ENCODE results near the gene SCFD2. TPM values are rescaled to one million over a fixed set of nuclear protein-coding genes. Genes with fewer than 3 reads are reported as not detected.

Gene SCFD2
- polyA plus RNA-seq, 1 donor from 2014 or later = 5.0 TPM

- Histone ChIP-seq H3K9me2 (ENCODE audit: insufficient read depth, low read length) (no peaks in the 10 kb centered on the region), H3K79me2 (replicated peaks; ENCODE audit: insufficient read depth, low read length) (no peaks in the 10 kb centered on the region), H3K27ac (ENCODE audit: low read length) (no peak overlapping the region), H2AFZ (ENCODE audit: low read depth, low read length) (no peak overlapping the region), H3F3A (ENCODE audit: insufficient read depth, low read length, poor library complexity, severe bottlenecking) (no peaks in the 10 kb centered on the region), H3K36me3 (ENCODE audit: insufficient read depth, low read length) (no peaks in the 10 kb centered on the region), H3K9me3 (ENCODE audit: low read length) (no peaks in the 10 kb centered on the region), H3K27me3 (ENCODE audit: insufficient read depth, low read depth, low read length) (no peaks in the 10 kb centered on the region), H3K4me2 (ENCODE audit: low read length) (no peak overlapping the region), H3K9ac (ENCODE audit: low read length) (no peak overlapping the region), H4K20me1 (ENCODE audit: insufficient read depth) (no peaks in the 10 kb centered on the region), H3K4me3 (ENCODE audit: low read length) (no peak overlapping the region)
- TF ChIP-seq, protein P1, sequence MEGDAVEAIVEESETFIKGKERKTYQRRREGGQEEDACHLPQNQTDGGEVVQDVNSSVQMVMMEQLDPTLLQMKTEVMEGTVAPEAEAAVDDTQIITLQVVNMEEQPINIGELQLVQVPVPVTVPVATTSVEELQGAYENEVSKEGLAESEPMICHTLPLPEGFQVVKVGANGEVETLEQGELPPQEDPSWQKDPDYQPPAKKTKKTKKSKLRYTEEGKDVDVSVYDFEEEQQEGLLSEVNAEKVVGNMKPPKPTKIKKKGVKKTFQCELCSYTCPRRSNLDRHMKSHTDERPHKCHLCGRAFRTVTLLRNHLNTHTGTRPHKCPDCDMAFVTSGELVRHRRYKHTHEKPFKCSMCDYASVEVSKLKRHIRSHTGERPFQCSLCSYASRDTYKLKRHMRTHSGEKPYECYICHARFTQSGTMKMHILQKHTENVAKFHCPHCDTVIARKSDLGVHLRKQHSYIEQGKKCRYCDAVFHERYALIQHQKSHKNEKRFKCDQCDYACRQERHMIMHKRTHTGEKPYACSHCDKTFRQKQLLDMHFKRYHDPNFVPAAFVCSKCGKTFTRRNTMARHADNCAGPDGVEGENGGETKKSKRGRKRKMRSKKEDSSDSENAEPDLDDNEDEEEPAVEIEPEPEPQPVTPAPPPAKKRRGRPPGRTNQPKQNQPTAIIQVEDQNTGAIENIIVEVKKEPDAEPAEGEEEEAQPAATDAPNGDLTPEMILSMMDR (IDR thresholded peaks at IDR 0.05; ENCODE audit: poor library complexity, severe bottlenecking) = no peak
- TF ChIP-seq, protein P2, sequence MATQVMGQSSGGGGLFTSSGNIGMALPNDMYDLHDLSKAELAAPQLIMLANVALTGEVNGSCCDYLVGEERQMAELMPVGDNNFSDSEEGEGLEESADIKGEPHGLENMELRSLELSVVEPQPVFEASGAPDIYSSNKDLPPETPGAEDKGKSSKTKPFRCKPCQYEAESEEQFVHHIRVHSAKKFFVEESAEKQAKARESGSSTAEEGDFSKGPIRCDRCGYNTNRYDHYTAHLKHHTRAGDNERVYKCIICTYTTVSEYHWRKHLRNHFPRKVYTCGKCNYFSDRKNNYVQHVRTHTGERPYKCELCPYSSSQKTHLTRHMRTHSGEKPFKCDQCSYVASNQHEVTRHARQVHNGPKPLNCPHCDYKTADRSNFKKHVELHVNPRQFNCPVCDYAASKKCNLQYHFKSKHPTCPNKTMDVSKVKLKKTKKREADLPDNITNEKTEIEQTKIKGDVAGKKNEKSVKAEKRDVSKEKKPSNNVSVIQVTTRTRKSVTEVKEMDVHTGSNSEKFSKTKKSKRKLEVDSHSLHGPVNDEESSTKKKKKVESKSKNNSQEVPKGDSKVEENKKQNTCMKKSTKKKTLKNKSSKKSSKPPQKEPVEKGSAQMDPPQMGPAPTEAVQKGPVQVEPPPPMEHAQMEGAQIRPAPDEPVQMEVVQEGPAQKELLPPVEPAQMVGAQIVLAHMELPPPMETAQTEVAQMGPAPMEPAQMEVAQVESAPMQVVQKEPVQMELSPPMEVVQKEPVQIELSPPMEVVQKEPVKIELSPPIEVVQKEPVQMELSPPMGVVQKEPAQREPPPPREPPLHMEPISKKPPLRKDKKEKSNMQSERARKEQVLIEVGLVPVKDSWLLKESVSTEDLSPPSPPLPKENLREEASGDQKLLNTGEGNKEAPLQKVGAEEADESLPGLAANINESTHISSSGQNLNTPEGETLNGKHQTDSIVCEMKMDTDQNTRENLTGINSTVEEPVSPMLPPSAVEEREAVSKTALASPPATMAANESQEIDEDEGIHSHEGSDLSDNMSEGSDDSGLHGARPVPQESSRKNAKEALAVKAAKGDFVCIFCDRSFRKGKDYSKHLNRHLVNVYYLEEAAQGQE (IDR thresholded peaks at IDR 0.05; ENCODE audit: borderline replicate concordance) = no peak
- TF ChIP-seq TAF1 (IDR thresholded peaks at IDR 0.05; ENCODE audit: low read depth) = no peak
- no peak for TF ChIP-seq SMC3 (conservative IDR thresholded peaks at IDR 0.05; ENCODE audit: poor library complexity)
- no peak for TF ChIP-seq RAD21 (conservative IDR thresholded peaks at IDR 0.05)
- no peak for TF ChIP-seq EP300 (conservative IDR thresholded peaks at IDR 0.05; ENCODE audit: poor library complexity, severe bottlenecking)
- no peak for TF ChIP-seq POLR2AphosphoS5 (IDR thresholded peaks at IDR 0.05)
- TF ChIP-seq EZH2 (IDR thresholded peaks at IDR 0.05; ENCODE audit: borderline replicate concordance, insufficient read depth, low read length, poor library complexity, severe bottlenecking) = no peak
Measured at GRCh38 chr4:52850406-52851124, 515.3 kb downstream of the SCFD2 start.

GRCh38 chr4:52848254-52848653 lies 517.6 kb downstream of the SCFD2 start:
- no peak overlapping the region for H2AFZ ChIP-seq (ENCODE audit: low read depth, low read length)
- TF ChIP-seq SMC3 (conservative IDR thresholded peaks at IDR 0.05; ENCODE audit: poor library complexity) (no peak), EP300 (conservative IDR thresholded peaks at IDR 0.05; ENCODE audit: poor library complexity, severe bottlenecking) (no peak), RAD21 (conservative IDR thresholded peaks at IDR 0.05) (no peak), EZH2 (IDR thresholded peaks at IDR 0.05; ENCODE audit: borderline replicate concordance, insufficient read depth, low read length, poor library complexity, severe bottlenecking) (no peak), MXI1 (conservative IDR thresholded peaks at IDR 0.05; ENCODE audit: poor library complexity, severe bottlenecking) (no peak), TAF1 (IDR thresholded peaks at IDR 0.05; ENCODE audit: low read depth) (no peak), POLR2AphosphoS5 (IDR thresholded peaks at IDR 0.05) (no peak)
- TF ChIP-seq, protein P1 (IDR thresholded peaks at IDR 0.05; ENCODE audit: poor library complexity, severe bottlenecking) = no peak
- TF ChIP-seq, protein P2 (IDR thresholded peaks at IDR 0.05; ENCODE audit: borderline replicate concordance) = no peak
- H3K4me3 ChIP-seq (ENCODE audit: low read length) = no peak overlapping the region
- H3K9me3 ChIP-seq (ENCODE audit: low read length) = no peaks in the 10 kb centered on the region
- no peak overlapping the region for H3K27ac ChIP-seq (ENCODE audit: low read length)
- no peaks in the 10 kb centered on the region for H3K36me3 ChIP-seq (ENCODE audit: insufficient read depth, low read length)
- H3K9ac ChIP-seq (ENCODE audit: low read length) = no peak overlapping the region
- H3K4me2 ChIP-seq (ENCODE audit: low read length) = no peak overlapping the region
- H3K9me2 ChIP-seq (ENCODE audit: insufficient read depth, low read length) = no peaks in the 10 kb centered on the region
- H3F3A ChIP-seq (ENCODE audit: insufficient read depth, low read length, poor library complexity, severe bottlenecking) = no peaks in the 10 kb centered on the region
- H3K79me2 ChIP-seq (replicated peaks; ENCODE audit: insufficient read depth, low read length) = no peaks in the 10 kb centered on the region
- no peaks in the 10 kb centered on the region for H3K27me3 ChIP-seq (ENCODE audit: insufficient read depth, low read depth, low read length)
- H4K20me1 ChIP-seq (ENCODE audit: insufficient read depth) = no peaks in the 10 kb centered on the region
